Jurkat, Clone E6-1 (cell line): ENCODE data around the gene GRM2. TPM values are rescaled to one million over a fixed set of nuclear protein-coding genes. Genes with fewer than 3 reads are reported as not detected.
A peak's percentile ranks its signal among the peaks of the same experiment; 100 is the strongest.

ENCODE experiments used
- DNase-seq: peaks from one replicate; pipeline ENCODE4 v3.0.0-alpha.2; 2011; ENCODE audit warnings: low read depth, low spot score
- H3K4me3 ChIP-seq: 2 replicates; pipeline ENCODE4 v1.5.1; 2011; ENCODE audit warnings: mild to moderate bottlenecking, low read length, control low read depth, moderate library complexity
- polyA plus RNA-seq: library from polyadenylated mRNA; unstranded; fragments of >200 nt; gene quantifications from one replicate; pipeline ENCODE4 v1.2.1, GENCODE V29; 2012; ENCODE audit warnings: missing spikeins; ENCODE audit not compliant: insufficient read length, insufficient read depth

The GRM2 gene
- not detected for polyA plus RNA-seq

GRCh38 chr3:51706788-51707731 is at the start of gene GRM2:
Gene GRM2 (plus strand): TSS chr3:51707068. CDS start chr3:51708984, 1,916 bp downstream.
- no peak within 1 kb of the TSS for H3K4me3 ChIP-seq
- no peak for DNase-seq

GRCh38 chr3:51657234-51657633 is 49.6 kb upstream of the GRM2 start:
- DNase-seq, result no peak
- no peak overlapping the region for H3K4me3 ChIP-seq

GRCh38 chr3:51659942-51660341 is 46.9 kb upstream of the GRM2 start:
- no peak for DNase-seq
- H3K4me3 ChIP-seq, result no peak overlapping the region

- no peak for DNase-seq
- no peak overlapping the region for H3K4me3 ChIP-seq
Measured at GRCh38 chr3:51662456-51662855, 44.4 kb upstream of the GRM2 start.

GRCh38 chr3:51668756-51669155 is 38.1 kb upstream of the GRM2 start:
- DNase-seq, result no peak
- H3K4me3 ChIP-seq, result no peak overlapping the region

GRCh38 chr3:51669241-51670052 is 37.4 kb upstream of the GRM2 start:
- DNase-seq, result peak; percentile 77
- no peak overlapping the region for H3K4me3 ChIP-seq

- DNase-seq, result no peak
Measured at GRCh38 chr3:51670053-51670822, 36.6 kb upstream of the GRM2 start.

GRCh38 chr3:51670823-51671733 is 35.8 kb upstream of the GRM2 start, which contains the start of gene TEX264:
Gene TEX264 (plus strand): TSS chr3:51671252. CDS start chr3:51674305, 3,053 bp downstream.
- H3K4me3 ChIP-seq, result peak within 1 kb of the TSS; percentile 84
- DNase-seq, result peak; percentile 89

More at GRCh38 chr3:51670053-51670822, 36.6 kb upstream of the GRM2 start:
- H3K4me3 ChIP-seq, result peak overlapping the region; percentile 84

GRCh38 chr3:51671734-51672475 is 35.0 kb upstream of the GRM2 start:
- peak overlapping the region; percentile 84 for H3K4me3 ChIP-seq
- DNase-seq, result peak; percentile 47

- no peak for DNase-seq
- H3K4me3 ChIP-seq, result no peak overlapping the region
Measured at GRCh38 chr3:51673181-51673801, 33.6 kb upstream of the GRM2 start.

GRCh38 chr3:51673802-51674654 is 32.8 kb upstream of the GRM2 start:
- no peak overlapping the region for H3K4me3 ChIP-seq
- DNase-seq, result no peak

GRCh38 chr3:51675201-51675611 is 31.7 kb upstream of the GRM2 start:
- no peak overlapping the region for H3K4me3 ChIP-seq
- no peak for DNase-seq

GRCh38 chr3:51676102-51676640 is 30.7 kb upstream of the GRM2 start:
- no peak for DNase-seq
- no peak overlapping the region for H3K4me3 ChIP-seq

GRCh38 chr3:51677358-51677757 is 29.5 kb upstream of the GRM2 start:
- no peak for DNase-seq
- no peak overlapping the region for H3K4me3 ChIP-seq

GRCh38 chr3:51678186-51678585 is 28.7 kb upstream of the GRM2 start:
- no peak for DNase-seq
- no peak overlapping the region for H3K4me3 ChIP-seq

- H3K4me3 ChIP-seq, result no peak overlapping the region
- no peak for DNase-seq
Measured at GRCh38 chr3:51678641-51679040, 28.2 kb upstream of the GRM2 start.
